GM12864 (cell line): ENCODE measurements around the gene TRIP10.

Experiments used
- DNase-seq: peaks from one replicate; pipeline ENCODE4 v3.0.0-alpha.2; 2011; ENCODE audit warnings: low read depth
- H3K4me3 ChIP-seq: 2 replicates; pipeline ENCODE4 v1.5.1; 2011; ENCODE audit warnings: mild to moderate bottlenecking, low read depth, low read length, control low read depth
- CTCF ChIP-seq: IDR thresholded peaks from 2 replicates; pipeline ENCODE4 v1.5.1; 2011; ENCODE audit warnings: low read depth, mild to moderate bottlenecking, moderate library complexity, low read length, control low read depth, inconsistent platforms; ENCODE audit errors: missing control alignments

TRIP10 gene

GRCh38 chr19:6731822-6732221 is 7.7 kb upstream of the TRIP10 start:
- no peak for DNase-seq
- no peak for TF ChIP-seq CTCF
- H3K4me3 ChIP-seq = no peak overlapping the region

DNA sequence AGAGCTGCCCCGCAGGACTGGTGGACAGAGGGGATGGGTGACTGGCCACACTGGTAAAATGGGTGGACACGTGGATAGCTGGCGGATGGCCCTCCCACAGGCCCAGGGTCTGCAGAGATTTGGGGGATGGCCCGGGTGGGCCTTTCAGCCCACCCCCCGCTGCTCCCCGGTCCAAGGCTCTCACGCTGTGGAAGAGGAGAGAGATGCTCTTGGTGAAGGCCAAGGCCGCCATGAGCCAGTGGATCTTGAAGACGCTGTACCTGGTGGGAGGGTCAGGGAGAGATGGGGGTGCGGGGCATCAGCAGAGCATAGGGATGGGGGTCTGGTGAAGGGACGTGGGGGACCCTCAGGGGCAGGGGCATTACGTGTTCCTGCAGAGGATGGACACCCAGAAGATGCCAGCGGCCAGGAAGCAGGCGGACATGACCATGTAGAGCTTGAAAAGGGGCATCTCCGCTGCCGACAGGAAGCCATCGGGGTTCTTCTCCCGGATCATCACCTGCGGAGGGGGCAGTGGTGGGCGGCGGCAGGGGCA is 6.6 kb upstream of the TRIP10 start:
- no peak overlapping the region for H3K4me3 ChIP-seq
- TF ChIP-seq CTCF = no peak
- DNase-seq = no peak

GRCh38 chr19:6733338-6734095 is 6.0 kb upstream of the TRIP10 start:
- TF ChIP-seq CTCF = peak; percentile 14
- H3K4me3 ChIP-seq = no peak overlapping the region
- DNase-seq = no peak

DNA sequence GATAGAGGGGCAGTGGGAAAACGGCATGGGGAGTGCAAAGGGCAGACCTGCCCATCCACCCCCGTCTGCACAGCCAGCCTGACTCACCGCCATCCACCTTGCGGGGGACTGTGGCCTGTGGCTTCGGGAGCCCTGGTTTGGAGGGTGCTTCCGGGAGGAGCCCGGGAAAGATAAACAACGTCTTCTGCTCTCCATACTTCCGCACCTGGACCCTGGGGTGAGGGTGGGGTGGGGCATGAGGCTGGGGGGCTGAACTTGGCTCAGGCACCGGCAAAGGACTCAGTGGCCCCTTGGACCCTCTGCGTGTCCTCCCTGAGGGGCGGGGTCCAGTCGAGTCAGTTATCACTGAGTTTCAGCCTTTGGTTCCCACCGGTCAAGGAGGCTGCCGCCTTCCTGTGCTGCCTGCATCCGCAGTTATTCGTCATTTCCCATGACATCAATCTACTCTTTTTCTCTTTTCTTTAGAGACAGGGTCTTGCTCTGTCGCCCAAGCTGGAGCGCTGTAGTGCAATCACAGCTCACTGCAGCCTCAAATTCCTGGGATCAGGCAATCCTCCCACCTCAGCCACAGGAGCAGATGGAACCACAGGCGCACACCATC is 5.3 kb upstream of the TRIP10 start:
- no peak overlapping the region for H3K4me3 ChIP-seq
- no peak for TF ChIP-seq CTCF
- DNase-seq = no peak

DNA sequence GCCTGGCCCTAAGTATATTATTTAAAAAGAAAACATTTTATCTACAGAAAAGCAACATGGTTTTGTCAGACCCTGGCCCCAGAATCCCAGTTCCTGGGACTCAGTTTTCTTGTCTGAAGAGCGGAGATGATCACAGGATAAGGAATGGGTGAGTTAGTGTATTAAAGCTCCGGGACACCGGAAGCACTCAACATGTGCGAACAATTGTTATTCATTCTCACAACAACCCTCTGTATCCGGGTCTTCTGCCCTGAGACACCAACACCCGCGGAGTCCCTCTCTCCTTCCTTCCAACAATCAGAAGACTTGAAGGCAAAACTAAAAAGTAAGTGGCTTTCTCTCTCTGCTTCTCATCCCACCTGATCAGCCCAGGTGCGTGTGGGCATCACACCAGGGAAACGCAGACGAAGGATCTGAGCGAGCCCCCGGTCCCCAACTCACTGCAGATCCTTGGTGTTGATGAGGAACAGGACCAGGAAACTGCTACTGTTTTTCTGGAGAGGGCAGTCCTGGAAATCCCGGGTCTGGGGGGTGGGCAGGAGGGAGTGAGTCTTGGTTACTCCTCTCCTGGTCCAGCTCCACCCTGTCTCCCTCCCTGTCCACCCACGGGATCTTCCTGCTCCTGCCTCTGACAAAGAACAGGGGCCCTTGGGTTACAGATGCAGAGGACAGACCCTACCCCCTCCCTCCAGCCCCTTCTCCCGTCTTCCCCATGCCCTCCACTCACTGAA is 4.1 kb upstream of the TRIP10 start:
- TF ChIP-seq CTCF = no peak
- DNase-seq = no peak
- peak overlapping the region; percentile 86 for H3K4me3 ChIP-seq

DNA sequence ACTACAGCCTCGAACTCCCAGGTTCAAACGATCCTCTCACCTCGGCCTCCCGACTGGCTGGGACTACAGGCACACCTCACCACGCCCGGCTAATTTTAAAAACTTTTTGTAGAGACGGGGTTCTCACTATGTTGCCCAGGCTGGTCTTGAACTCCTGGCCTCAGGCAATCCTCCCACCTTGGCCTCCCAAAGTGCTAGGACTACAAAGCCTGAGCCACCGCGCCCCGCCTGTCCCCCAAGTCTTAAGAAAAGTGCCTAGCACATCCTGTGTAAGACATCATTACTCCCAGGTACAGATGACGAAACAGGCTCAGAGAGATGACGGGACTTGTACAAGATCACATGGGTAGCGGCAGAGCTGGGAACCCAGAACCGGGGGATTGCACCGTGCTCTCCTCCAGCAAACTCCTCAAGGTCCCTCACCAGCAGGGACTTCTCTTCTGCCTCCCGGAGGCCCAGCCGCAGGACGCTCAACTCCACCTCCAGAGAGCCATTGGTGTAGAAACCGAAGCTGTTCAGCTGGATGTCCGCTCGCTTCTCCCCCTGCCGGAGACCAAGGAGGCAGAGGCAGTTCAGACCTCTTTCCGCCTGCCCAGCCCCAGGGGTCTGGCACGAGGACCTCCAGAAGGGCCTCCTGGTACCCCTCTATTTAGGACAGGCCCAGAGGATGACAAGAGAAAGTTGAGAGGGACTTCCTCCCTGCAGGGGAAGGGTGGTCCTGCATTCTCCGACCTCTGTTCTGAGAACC is 3.1 kb upstream of the TRIP10 start:
- peak; percentile 77 for TF ChIP-seq CTCF
- peak; percentile 75 for DNase-seq
- peak overlapping the region; percentile 86 for H3K4me3 ChIP-seq
